K562 (cell line): ENCODE measurements around the gene OSBPL1A. TPM values are rescaled to one million over a fixed set of nuclear protein-coding genes. Genes with fewer than 3 reads are reported as not detected.

Experiments
- ATAC-seq: fragments of 200-7000 bp; cut with Tn5 transposase; 3 replicates; pipeline ENCODE4 v1.9.1; 2020; ENCODE audit warnings: moderate library complexity
- BruUV-seq: library from RNA; stranded (reverse); fragments of 400-500 nt; replicated peaks from 2 replicates; lab custom pipeline; 2021; lab: Mats Ljungman, UMichigan
- CTCF ChIA-PET: fragments of 300-600 bp; formaldehyde crosslinking; extraction: SDS; loops from one replicate; lab custom pipeline; 2021; ENCODE audit warnings: low intra/inter-chr PET ratio; lab: Yijun Ruan, JAX
- POLR2A ChIA-PET: fragments of 300-600, 350-650 bp; sonication (Branson Sonifier 250); formaldehyde crosslinking; extraction: SDS; loops from one replicate; lab custom pipeline; 2021; ENCODE audit warnings: antibody characterized with exemption, inconsistent platforms; lab: Yijun Ruan, JAX
- DNase-seq, 4 experiments: peaks; one replicate each; pipeline versions ENCODE4 v3.0.0 to v3.0.0-alpha.2; 2011 to 2018; ENCODE audit warnings: low spot score in 3 of 4, mixed read lengths in 3 of 4; ENCODE audit errors: extremely low read depth in 1 of 4
- FAIRE-seq: peaks from 2 replicates; lab custom pipeline; 2011; peaks lifted over from hg19 to GRCh38; lab: Jason Lieb, UNC
- H2AFZ ChIP-seq: 2 replicates; pipeline ENCODE4 v1.6.0; 2011; ENCODE audit warnings: low read depth, low read length, control low read depth, inconsistent platforms
- H3K27ac ChIP-seq: fragments of 200-600 bp; 3 replicates; pipeline ENCODE4 v1.8.0; 2011; ENCODE audit warnings: low read depth, mild to moderate bottlenecking, control low read depth, inconsistent platforms, low read length, moderate library complexity, mixed read lengths; ENCODE audit errors: extremely low read depth
- H3K27me3 ChIP-seq, 2 experiments: fragments of 300-600 bp in 1 of 2; 2 replicates in 1 of 2; 3 replicates in 1 of 2; pipeline versions ENCODE4 v1.6.0 to v1.8.0; 2011; ENCODE audit warnings: inconsistent platforms in 2 of 2, low read length in 2 of 2, mild to moderate bottlenecking in 1 of 2, mixed read lengths in 1 of 2, moderate library complexity in 1 of 2; ENCODE audit not compliant: control insufficient read depth in 2 of 2, insufficient read depth in 2 of 2
- H3K36me3 ChIP-seq: fragments of 300-600 bp; 3 replicates; pipeline ENCODE4 v1.8.0; 2011; ENCODE audit warnings: mild to moderate bottlenecking, low read length, inconsistent platforms; ENCODE audit not compliant: control insufficient read depth, insufficient read depth
- H3K4me1 ChIP-seq, 2 experiments: fragments of 200-600 bp in 1 of 2; replicated peaks in 1 of 2; 2 replicates in 1 of 2; 3 replicates in 1 of 2; pipeline versions ENCODE4 v1.5.1 to v1.8.0; 2011; ENCODE audit warnings: inconsistent platforms in 2 of 2, low read length in 2 of 2, mild to moderate bottlenecking in 1 of 2, mixed read lengths in 1 of 2, moderate library complexity in 1 of 2; ENCODE audit not compliant: control insufficient read depth in 2 of 2, insufficient read depth in 2 of 2
- H3K4me2 ChIP-seq: 2 replicates; pipeline ENCODE4 v1.6.1; 2011; ENCODE audit warnings: low read length, control low read depth, inconsistent platforms, mixed read lengths; ENCODE audit not compliant: insufficient read depth
- H3K4me3 ChIP-seq: fragments of 200-600 bp; sonication (generic), shearing (Covaris generic); 2 replicates; pipeline ENCODE4 v1.5.1; 2016; ENCODE audit warnings: control low read depth, inconsistent platforms
- H3K79me2 ChIP-seq: fragments of 200-600 bp; 3 replicates; pipeline ENCODE4 v1.8.0; 2011; ENCODE audit warnings: low read length, inconsistent platforms; ENCODE audit not compliant: control insufficient read depth, insufficient read depth
- H3K9ac ChIP-seq, 2 experiments: 2 replicates each; pipeline versions ENCODE4 v1.6.0 to v1.6.1; 2011; ENCODE audit warnings: low read depth in 2 of 2, low read length in 2 of 2, control low read depth in 1 of 2, inconsistent platforms in 1 of 2, mild to moderate bottlenecking in 1 of 2, mixed read lengths in 1 of 2; ENCODE audit not compliant: insufficient read depth in 1 of 2
- H3K9me1 ChIP-seq: one replicate; pipeline ENCODE4 v1.6.0; 2011; ENCODE audit warnings: inconsistent platforms, mild to moderate bottlenecking, low read length, moderate library complexity; ENCODE audit not compliant: control insufficient read depth, insufficient read depth
- H3K9me3 ChIP-seq: replicated peaks from 2 replicates; pipeline ENCODE4 v1.5.1; 2011; ENCODE audit warnings: low read depth, low read length, inconsistent platforms; ENCODE audit not compliant: control insufficient read depth, insufficient read depth
- H4K20me1 ChIP-seq: replicated peaks from 2 replicates; pipeline ENCODE4 v1.6.1; 2011; ENCODE audit warnings: low read length, inconsistent platforms, mixed read lengths; ENCODE audit not compliant: control insufficient read depth, insufficient read depth
- CHD1 ChIP-seq: fragments of 200-600 bp; sonication (generic); IDR thresholded peaks from one replicate; pipeline ENCODE4 v1.6.1; 2012; ENCODE audit warnings: mild to moderate bottlenecking, moderate library complexity, low read length, inconsistent platforms
- MYBL2 ChIP-seq, 2 experiments: fragments of 450-650 bp in 1 of 2; sonication (generic) in 1 of 2; formaldehyde crosslinking in 1 of 2; IDR thresholded peaks; 2 replicates each; pipeline versions ENCODE4 v1.6.1 to v1.8.1; 2017 to 2022; ENCODE audit warnings: borderline replicate concordance in 1 of 2, inconsistent platforms in 1 of 2, low read depth in 1 of 2, mild to moderate bottlenecking in 1 of 2, missing genetic modification reagents in 1 of 2, moderate library complexity in 1 of 2
- TRIM28 ChIP-seq: fragments of 450-650 bp; IDR thresholded peaks from 2 replicates; pipeline ENCODE4 v1.6.1; 2017
- ZEB2 ChIP-seq: fragments of 450-650 bp; IDR thresholded peaks from 2 replicates; pipeline ENCODE4 v1.6.1; 2016
- ZNF24 ChIP-seq: fragments of 450-650 bp; IDR thresholded peaks from 2 replicates; pipeline ENCODE4 v1.6.1; 2016
- ZNF589 ChIP-seq: fragments of 200-800 bp; sonication (Bioruptor generic); IDR thresholded peaks from 2 replicates; pipeline ENCODE4 v1.6.1; 2016; ENCODE audit warnings: low read depth, missing genetic modification characterization, missing compliant biosample characterization
- WGBS: fragments of 100-300 bp; shearing (Covaris generic); methylation state at CpG from one replicate; pipeline ENCODE4 v1.1.6; 2016; ENCODE audit warnings: low coverage, mixed read lengths; ENCODE audit not compliant: insufficient coverage; ENCODE audit errors: missing lambda C conversion rate; 5-methylcytosine and 5-hydroxymethylcytosine counted together
- in situ Hi-C: fragments of 300-500 bp; cut with MboI; formaldehyde crosslinking; loops from 4 replicates; pipeline ENCODE4 v1.15.0; 2018; ENCODE audit warnings: inconsistent platforms, mixed read lengths
- intact Hi-C: fragments of 100-400 bp; cut with micrococcal nuclease; formaldehyde crosslinking; loops from 2 replicates; pipeline ENCODE4 v1.14.2; 2022
- polyA plus RNA-seq, 8 experiments: library from polyadenylated mRNA; depleted of rRNA in 4 of 8; stranded (reverse) in 5 of 8; unstranded in 3 of 8; fragments of >200 nt; fragmentation: Nextera tagmentation in 2 of 8; fragmentation: Illumina TruSeq in 1 of 8; extraction: Ambion mirVana in 2 of 8; extraction: Trizol in 1 of 8; gene quantifications; 2 replicates each; pipeline versions ENCODE4 v1.2.1 to v1.2.3, GENCODE V29; 2011 to 2014; ENCODE audit warnings: inconsistent platforms in 1 of 8, missing spikeins in 1 of 8
- total RNA-seq, 7 experiments: library from RNA; depleted of rRNA in 6 of 7; stranded (reverse); fragments of >200 nt in 6 of 7; fragmentation: Illumina TruSeq in 2 of 7; extraction: Trizol in 2 of 7; gene quantifications; 2 replicates each; pipeline versions ENCODE4 v1.2.1 to v1.2.3, GENCODE V29; 2011 to 2021; ENCODE audit warnings: low replicate concordance in 1 of 7
- TF ChIP-seq, protein P1 (sequence below), 2 experiments: fragments of 450-650 bp; IDR thresholded peaks; 2 replicates each; pipeline ENCODE4 v1.6.1; 2016; ENCODE audit warnings: mild to moderate bottlenecking in 2 of 2, borderline replicate concordance in 1 of 2, low read depth in 1 of 2, moderate library complexity in 1 of 2
- TF ChIP-seq, protein P2 (sequence below): fragments of 450-650 bp; IDR thresholded peaks from 2 replicates; pipeline ENCODE4 v1.6.1; 2017; ENCODE audit warnings: mild to moderate bottlenecking, moderate library complexity
- TF ChIP-seq, protein P3 (sequence below): fragments of 250-450 bp; sonication (Bioruptor Pico); IDR thresholded peaks from 2 replicates; pipeline ENCODE4 v1.8.0; 2022; ENCODE audit warnings: inconsistent platforms, mild to moderate bottlenecking, moderate library complexity, borderline replicate concordance
- TF ChIP-seq, protein P4 (sequence below): fragments of 250-450 bp; sonication (Bioruptor Pico); IDR thresholded peaks from 2 replicates; pipeline ENCODE4 v1.4.0; 2020; ENCODE audit warnings: borderline replicate concordance

The OSBPL1A gene
- total and polyA plus RNA-seq, 9 of the 15 experiments (the other 6 are each of a cell fraction or from before 2014, with no cell fraction given): 0.40 to 0.49 TPM; not detected in 7

DNA sequence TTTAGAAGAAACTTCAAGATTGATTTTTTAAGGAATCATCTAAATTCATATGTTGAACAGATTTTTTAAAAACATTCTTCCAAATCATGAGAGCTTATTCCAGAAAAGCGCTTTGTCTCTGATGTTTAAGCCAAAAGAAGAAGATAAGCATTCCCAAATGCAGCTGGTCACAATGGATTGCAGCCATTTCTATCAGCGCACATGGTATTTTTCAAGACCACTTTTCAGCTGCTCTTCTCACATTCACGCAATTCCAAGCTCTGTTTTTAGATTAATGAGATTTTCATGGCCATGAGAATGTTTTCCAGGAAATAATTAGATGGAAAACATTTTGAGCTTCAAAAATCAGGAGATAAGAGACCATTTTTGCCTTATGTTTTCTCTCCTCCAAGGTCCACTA lies 8.7 kb downstream of the OSBPL1A start:
- no peak overlapping the region for H3K27ac ChIP-seq
- no peaks in the 10 kb centered on the region for H3K79me2 ChIP-seq
- no peak for DNase-seq
- ChIA-PET POLR2A (no interaction called here), CTCF (no interaction called here)
- BruUV-seq: no TSS peak
- WGBS: 0% methylated on average over 3 of the region's 3 CpGs
- H3K4me1 ChIP-seq: no peaks in the 10 kb centered on the region
- H2AFZ ChIP-seq: no peak overlapping the region
- H3K9ac ChIP-seq: no peak overlapping the region
- no peak for FAIRE-seq
- H3K9me1 ChIP-seq: no peaks in the 10 kb centered on the region
- H4K20me1 ChIP-seq: no peaks in the 10 kb centered on the region; the same call in 1 of the 2 replicates
- H3K4me2 ChIP-seq: no peak overlapping the region
- no peak for ATAC-seq
- H3K9me3 ChIP-seq: no peaks in the 10 kb centered on the region
- intact Hi-C loops (no loop called here), in situ Hi-C loops (no loop called here)
- H3K4me3 ChIP-seq: no peak overlapping the region
- no peaks in the 10 kb centered on the region for H3K36me3 ChIP-seq
- H3K27me3 ChIP-seq: peaks cover 4 to 8% of the 10 kb centered on the region in 2 experiments; a peak in 2 of 5 replicates
- no peak for TF ChIP-seq CHD1
- no peak for TF ChIP-seq ZNF24
- no peak for TF ChIP-seq ZEB2
- TF ChIP-seq, protein P1, sequence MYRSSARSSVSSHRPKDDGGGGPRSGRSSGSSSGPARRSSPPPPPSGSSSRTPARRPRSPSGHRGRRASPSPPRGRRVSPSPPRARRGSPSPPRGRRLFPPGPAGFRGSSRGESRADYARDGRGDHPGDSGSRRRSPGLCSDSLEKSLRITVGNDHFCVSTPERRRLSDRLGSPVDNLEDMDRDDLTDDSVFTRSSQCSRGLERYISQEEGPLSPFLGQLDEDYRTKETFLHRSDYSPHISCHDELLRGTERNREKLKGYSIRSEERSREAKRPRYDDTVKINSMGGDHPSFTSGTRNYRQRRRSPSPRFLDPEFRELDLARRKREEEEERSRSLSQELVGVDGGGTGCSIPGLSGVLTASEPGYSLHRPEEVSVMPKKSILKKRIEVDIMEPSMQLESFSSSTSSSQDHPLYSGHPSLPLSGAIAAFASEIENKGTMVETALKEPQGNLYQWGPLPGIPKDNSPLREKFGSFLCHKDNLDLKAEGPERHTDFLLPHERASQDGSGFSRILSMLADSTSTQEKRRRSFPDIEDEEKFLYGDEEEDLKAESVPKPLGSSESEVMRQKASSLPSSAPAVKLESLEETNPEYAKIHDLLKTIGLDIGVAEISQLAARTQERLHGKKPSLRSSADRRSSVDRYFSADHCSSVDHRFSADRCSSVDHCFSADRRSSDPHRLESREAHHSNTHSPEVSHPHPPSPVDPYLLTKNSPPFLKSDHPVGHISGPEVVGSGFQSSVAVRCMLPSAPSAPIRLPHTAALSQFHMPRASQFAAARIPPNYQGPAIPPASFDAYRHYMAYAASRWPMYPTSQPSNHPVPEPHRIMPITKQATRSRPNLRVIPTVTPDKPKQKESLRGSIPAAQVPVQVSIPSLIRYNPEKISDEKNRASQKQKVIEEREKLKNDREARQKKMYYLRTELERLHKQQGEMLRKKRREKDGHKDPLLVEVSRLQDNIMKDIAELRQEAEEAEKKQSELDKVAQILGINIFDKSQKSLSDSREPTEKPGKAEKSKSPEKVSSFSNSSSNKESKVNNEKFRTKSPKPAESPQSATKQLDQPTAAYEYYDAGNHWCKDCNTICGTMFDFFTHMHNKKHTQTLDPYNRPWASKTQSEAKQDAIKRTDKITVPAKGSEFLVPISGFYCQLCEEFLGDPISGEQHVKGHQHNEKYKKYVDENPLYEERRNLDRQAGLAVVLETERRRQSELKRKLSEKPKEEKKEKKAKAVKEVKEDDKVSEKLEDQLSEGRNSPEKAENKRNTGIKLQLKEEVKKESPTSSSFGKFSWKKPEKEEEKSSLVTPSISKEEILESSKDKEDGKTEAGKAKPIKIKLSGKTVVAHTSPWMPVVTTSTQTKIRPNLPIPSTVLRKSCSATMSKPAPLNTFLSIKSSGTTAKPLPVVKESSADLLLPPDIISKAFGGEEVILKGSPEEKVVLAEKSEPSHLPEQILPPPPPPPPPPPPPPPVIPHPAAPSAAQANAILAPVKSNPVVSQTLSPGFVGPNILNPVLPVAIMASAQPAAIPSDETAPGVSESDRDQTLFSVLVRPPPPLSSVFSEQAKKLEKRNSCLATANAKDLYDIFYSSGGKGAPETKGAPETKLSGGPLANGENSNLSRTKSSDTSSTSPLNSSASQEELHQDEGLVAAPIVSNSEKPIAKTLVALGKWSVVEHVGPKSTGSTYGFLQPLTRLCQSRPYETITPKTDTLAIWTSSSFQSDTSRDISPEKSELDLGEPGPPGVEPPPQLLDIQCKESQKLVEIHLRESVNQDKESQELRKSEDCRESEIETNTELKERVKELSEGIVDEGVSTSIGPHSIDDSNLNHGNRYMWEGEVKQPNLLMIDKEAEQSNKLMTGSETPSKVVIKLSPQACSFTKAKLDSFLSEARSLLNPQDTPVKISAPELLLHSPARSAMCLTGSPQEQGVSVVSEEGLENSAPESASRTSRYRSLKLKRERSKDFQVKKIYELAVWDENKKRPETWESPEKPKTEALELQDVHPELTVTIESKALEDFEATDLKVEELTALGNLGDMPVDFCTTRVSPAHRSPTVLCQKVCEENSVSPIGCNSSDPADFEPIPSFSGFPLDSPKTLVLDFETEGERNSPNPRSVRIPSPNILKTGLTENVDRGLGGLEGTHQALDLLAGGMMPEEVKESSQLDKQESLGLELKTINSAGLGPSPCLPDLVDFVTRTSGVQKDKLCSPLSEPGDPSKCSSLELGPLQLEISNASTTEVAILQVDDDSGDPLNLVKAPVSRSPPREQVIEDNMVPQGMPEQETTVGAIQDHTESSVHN (IDR thresholded peaks at IDR 0.05; ENCODE audit: borderline replicate concordance in 1 of 2, low read depth in 1 of 2): no peak
- TF ChIP-seq MYBL2 (IDR thresholded peaks at IDR 0.05; ENCODE audit: low read depth): no peak
- no peak for TF ChIP-seq MYBL2 (CRISPR knock-in tag; IDR thresholded peaks at IDR 0.05; ENCODE audit: borderline replicate concordance)
- TF ChIP-seq, protein P2, sequence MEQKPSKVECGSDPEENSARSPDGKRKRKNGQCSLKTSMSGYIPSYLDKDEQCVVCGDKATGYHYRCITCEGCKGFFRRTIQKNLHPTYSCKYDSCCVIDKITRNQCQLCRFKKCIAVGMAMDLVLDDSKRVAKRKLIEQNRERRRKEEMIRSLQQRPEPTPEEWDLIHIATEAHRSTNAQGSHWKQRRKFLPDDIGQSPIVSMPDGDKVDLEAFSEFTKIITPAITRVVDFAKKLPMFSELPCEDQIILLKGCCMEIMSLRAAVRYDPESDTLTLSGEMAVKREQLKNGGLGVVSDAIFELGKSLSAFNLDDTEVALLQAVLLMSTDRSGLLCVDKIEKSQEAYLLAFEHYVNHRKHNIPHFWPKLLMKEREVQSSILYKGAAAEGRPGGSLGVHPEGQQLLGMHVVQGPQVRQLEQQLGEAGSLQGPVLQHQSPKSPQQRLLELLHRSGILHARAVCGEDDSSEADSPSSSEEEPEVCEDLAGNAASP: no peak
- TF ChIP-seq TRIM28: no peak
- TF ChIP-seq, protein P3, sequence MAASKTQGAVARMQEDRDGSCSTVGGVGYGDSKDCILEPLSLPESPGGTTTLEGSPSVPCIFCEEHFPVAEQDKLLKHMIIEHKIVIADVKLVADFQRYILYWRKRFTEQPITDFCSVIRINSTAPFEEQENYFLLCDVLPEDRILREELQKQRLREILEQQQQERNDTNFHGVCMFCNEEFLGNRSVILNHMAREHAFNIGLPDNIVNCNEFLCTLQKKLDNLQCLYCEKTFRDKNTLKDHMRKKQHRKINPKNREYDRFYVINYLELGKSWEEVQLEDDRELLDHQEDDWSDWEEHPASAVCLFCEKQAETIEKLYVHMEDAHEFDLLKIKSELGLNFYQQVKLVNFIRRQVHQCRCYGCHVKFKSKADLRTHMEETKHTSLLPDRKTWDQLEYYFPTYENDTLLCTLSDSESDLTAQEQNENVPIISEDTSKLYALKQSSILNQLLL (CRISPR knock-in tag): no peak
- TF ChIP-seq, protein P4, sequence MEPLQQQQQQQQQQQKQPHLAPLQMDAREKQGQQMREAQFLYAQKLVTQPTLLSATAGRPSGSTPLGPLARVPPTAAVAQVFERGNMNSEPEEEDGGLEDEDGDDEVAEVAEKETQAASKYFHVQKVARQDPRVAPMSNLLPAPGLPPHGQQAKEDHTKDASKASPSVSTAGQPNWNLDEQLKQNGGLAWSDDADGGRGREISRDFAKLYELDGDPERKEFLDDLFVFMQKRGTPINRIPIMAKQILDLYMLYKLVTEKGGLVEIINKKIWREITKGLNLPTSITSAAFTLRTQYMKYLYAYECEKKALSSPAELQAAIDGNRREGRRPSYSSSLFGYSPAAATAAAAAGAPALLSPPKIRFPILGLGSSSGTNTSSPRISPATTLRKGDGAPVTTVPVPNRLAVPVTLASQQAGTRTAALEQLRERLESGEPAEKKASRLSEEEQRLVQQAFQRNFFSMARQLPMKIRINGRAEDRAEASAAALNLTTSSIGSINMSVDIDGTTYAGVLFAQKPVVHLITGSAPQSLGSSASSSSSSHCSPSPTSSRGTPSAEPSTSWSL (CRISPR knock-in tag): no peak
- no peak for TF ChIP-seq ZNF589 (CRISPR knock-in tag)
